Measurements from ENCODE around the gene NEDD4L. TPM values are rescaled to one million over a fixed set of nuclear protein-coding genes. Genes with fewer than 3 reads are reported as not detected.

The NEDD4L gene
- total RNA-seq, 3 donors from 2014 or later: 161 to 309 (median 256) TPM

DNA sequence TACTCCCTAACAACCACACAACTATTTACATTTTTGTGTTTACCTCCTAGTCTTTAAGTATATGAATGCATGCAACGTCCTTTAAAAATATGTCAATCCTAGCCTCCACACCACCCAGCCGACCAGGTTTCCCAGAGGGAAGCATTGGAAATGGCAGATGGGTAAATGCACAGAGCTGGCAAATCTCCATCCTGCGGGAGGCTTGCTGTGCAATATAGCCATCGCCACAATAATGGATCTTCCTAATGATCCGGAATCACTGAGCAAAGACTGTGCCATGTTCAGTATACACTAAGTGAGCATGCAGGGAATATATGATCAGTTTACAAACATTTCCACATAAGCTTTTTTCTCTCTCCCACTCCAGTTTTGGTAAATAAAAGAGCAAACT is 131.8 kb downstream of the NEDD4L start:
- intact Hi-C loops (cut with DNase I, micrococcal nuclease): no loop called here
- DNase-seq (no peak), ATAC-seq (no peak)
- H3K9me3 ChIP-seq: no peaks in the 10 kb centered on the region
- no peak overlapping the region for H3K4me3 ChIP-seq
- no peak for TF ChIP-seq CTCF (IDR thresholded peaks at IDR 0.05)
- H3K4me1 ChIP-seq (ENCODE audit: low read depth): peaks cover 20% of the 10 kb centered on the region
- no peaks in the 10 kb centered on the region for H3K36me3 ChIP-seq (ENCODE audit: low read depth)

GRCh38 chr18:58177004-58177717 is 133.1 kb downstream of the NEDD4L start:
- Histone ChIP-seq H3K4me3 (no peak overlapping the region), H3K36me3 (ENCODE audit: low read depth) (no peaks in the 10 kb centered on the region), H3K9me3 (no peaks in the 10 kb centered on the region), H3K4me1 (ENCODE audit: low read depth) (peaks cover 20% of the 10 kb centered on the region)
- no peak for TF ChIP-seq CTCF (IDR thresholded peaks at IDR 0.05)
- DNase-seq (no peak), ATAC-seq (peak; percentile 62)
- intact Hi-C loops (cut with DNase I, micrococcal nuclease): no loop called here

DNA sequence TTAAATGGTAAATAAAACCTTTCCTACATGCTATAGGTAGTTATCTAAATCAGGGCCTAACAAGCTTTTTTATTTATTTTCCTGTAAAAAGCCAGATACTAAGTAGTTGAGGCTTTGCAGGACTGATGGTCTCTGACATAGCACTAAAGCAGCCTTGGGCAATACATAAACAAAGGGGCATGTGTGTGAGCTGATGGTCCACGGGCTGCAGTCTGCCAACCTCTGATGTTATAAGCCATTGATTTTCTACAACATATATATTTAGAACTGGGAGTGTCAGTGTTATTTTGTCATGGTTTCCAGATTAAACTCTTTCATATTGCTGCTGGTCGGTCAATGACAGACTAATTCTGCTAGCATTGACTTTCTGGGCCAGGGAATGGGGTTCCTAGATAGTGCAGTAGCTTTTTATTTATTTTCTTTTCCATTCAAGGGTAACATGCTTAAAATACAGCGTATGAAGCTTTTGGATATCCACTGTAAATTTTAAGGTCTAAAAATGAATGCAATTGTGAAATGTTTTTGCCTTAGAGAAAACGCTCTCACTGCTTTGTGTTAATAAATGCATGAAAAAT is 134.0 kb downstream of the NEDD4L start:
- Histone ChIP-seq H3K9me3 (no peaks in the 10 kb centered on the region), H3K4me3 (no peak overlapping the region), H3K36me3 (ENCODE audit: low read depth) (no peaks in the 10 kb centered on the region), H3K4me1 (ENCODE audit: low read depth) (peaks cover 21% of the 10 kb centered on the region)
- no peak for ATAC-seq
- DNase-seq: no peak
- intact Hi-C loops (cut with DNase I, micrococcal nuclease): no loop called here
- TF ChIP-seq CTCF (IDR thresholded peaks at IDR 0.05): no peak

DNA sequence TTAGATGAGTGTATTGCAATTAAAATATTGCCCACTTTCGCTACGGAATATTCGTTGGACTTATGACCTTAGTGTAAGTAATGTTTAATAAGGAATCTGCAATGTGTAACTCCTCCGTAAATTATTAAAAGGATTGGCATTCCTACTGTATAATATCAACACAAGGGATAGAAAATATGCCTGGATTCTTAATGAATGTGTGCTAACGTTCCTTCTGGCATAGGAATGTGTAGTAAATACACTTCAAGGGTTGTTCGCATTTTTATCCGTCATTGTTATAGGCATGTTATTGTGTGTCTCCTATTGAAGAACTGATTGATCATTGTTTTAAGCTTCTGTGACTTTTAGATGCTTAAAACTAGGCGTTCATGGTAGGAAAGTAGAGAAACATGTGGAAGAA is 134.5 kb downstream of the NEDD4L start:
- no peaks in the 10 kb centered on the region for H3K36me3 ChIP-seq (ENCODE audit: low read depth)
- TF ChIP-seq CTCF (IDR thresholded peaks at IDR 0.05): no peak
- ATAC-seq (no peak), DNase-seq (no peak)
- H3K4me1 ChIP-seq (ENCODE audit: low read depth): peaks cover 26% of the 10 kb centered on the region
- no peaks in the 10 kb centered on the region for H3K9me3 ChIP-seq
- H3K4me3 ChIP-seq: no peak overlapping the region
- intact Hi-C loops (cut with DNase I, micrococcal nuclease): no loop called here

DNA sequence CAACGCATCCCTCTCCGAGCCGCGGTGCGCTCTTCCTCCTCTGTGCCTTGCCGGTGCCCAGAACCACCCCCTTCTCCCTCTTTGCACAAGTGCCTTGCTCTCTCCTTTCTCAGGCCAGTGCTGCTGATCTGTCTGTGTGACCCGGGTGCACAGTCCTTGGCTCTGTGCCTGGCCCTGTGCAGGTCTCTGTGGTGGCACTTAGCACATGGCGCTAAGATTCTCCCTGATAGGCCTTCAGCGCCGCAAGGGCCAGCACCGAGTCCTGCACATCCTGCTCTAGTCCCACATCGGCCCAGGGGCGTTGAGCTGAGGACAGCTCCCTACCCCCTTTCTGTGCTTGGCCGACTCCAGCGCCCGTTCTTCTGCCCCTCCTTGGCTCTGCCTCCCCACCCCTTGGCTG is 136.1 kb downstream of the NEDD4L start:
- ATAC-seq: peak; percentile 21
- peaks cover 26% of the 10 kb centered on the region for H3K4me1 ChIP-seq (ENCODE audit: low read depth)
- H3K9me3 ChIP-seq: no peaks in the 10 kb centered on the region
- H3K4me3 ChIP-seq: no peak overlapping the region
- no peak for TF ChIP-seq CTCF (IDR thresholded peaks at IDR 0.05)
- H3K36me3 ChIP-seq (ENCODE audit: low read depth): no peaks in the 10 kb centered on the region
- intact Hi-C loops (cut with DNase I, micrococcal nuclease): no loop called here
- DNase-seq: no peak
